GM21390 (cell line): ENCODE data around the gene SUPT20HL1.

Experiments used
- ATAC-seq: cut with Tn5 transposase; IDR thresholded peaks from one replicate; pipeline ENCODE4 v1.9.1; 2021; ENCODE audit not compliant: unreplicated experiment

Gene SUPT20HL1

DNA sequence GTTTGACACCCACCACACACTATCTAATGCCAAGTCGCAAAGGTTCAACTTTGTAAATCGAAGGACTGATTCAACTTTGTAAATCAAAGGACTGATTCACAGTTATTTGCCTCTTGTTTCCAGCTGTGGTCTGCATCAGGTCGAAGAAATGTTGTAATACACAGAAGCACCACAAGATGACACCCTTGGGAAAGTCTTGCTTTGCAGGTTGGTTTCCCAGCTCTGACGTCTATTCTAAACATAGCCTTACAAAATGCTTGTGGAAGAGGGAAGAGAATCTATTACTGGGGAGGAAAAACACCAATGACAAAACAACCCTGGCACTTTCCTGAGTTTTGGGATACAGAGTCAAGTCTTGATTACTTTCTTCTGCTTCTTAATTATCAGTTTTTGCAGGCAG lies 35.3 kb downstream of the SUPT20HL1 start:
- ATAC-seq = no peak

DNA sequence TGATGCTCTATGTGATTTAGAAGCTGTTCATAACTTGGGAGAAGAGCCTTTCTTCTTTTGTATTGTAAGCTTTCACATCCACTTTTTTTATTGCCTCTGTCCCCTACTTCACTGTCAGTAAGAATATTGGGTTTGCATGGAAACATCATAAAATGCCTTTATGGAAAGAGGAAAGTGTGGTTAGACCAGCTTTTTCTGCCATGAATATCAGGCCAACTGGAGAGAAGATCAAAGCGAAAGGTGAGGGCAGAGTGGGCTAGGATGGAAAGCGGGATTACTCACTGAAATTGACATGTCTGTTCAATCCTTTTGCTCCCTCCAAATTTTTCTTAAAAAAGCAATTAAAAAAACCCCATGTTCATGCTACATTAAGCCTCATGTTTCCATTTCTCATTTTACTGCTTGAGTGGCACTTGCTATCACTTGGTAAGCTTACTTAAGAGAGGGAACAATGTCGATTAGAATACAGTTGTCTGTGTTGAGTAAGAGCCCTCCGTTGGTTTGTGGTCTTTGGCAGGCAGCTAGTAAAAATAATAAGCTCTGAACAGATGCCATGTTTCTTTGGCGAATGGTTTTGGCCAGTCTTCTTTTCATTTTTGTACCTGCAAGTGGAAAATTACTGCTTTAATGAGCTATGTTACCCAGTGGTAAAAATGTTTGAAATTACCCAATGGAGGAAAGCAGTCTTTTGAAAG lies 35.9 kb downstream of the SUPT20HL1 start:
- ATAC-seq = no peak

- no peak for ATAC-seq
Observed at GRCh38 chrX:24396931-24397279, 36.5 kb downstream of the SUPT20HL1 start.

GRCh38 chrX:24398766-24399165 lies 38.3 kb downstream of the SUPT20HL1 start:
- no peak for ATAC-seq

- no peak for ATAC-seq
Observed at GRCh38 chrX:24399550-24399949, 39.1 kb downstream of the SUPT20HL1 start.

GRCh38 chrX:24405959-24406358 lies 45.5 kb downstream of the SUPT20HL1 start:
- no peak for ATAC-seq
